ENCODE measurements around the gene C10orf67.

Gene C10orf67

GRCh38 chr10:23157239-23157681 is 187.3 kb downstream of the C10orf67 start:
- no peak for DNase-seq

DNA sequence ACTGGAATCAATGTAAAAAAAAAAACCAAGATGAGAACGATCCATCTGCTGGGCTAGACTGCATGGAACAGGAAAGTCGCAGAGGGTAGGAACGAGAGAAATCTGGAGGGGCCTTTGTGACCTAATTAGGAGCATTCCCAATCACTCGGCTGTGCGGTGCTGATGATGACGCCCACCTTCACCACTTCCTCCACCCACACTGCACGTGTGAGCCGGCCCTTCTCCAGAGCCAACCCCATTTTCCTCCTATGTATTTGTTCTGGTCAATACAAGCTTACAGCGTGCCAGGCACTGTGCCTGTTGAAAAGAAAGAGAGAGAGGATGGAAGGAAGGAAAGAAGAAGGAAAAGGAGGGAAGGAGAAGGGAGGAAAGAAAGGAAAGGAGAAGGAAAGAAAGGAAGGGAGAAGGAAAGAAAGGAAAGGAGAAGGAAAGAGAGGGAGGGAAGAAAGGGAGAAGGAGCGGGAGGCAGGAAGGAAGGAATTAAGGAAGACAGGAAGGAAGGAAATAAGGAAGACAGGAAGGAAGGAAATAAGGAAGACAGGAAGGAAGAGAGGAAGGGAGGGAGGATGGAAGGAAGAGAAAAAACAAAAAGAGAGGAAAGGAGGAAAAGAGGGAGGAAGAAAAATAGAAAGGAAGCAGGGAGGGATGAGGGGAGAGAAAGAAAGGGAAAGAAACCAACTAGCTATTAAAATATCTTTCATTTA is 188.0 kb downstream of the C10orf67 start:
- DNase-seq = no peak

DNA sequence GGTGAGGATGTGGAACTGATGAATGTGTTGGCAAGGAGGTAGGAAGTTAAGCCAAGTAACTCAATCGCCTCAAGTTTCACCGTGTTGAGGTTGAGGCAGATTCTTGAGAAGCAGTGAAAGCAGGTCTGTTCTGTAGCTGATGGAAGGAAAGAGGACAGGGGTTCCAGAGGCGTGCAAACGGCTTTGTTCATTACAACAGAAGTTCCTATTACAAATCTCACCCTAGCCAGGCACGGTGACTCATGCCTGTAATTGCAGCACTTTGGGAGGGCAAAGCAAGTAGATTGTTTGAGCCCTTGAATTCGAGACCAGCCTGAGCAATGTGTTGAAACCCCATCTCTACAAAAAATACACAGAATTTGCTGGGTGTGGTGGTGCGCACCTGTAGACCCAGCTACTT is 189.4 kb downstream of the C10orf67 start:
- no peak for DNase-seq

Data from inflammatory macrophage treated with lipopolysaccharide for 1 hour (primary cell).